Measurements from ENCODE around the gene TRAF3IP1. TPM values are rescaled to one million over a fixed set of nuclear protein-coding genes. Genes with fewer than 3 reads are reported as not detected.

The TRAF3IP1 gene
- total RNA-seq, 4 donors from 2014 or later, result 19.6 to 28.4 (median 21.7) TPM

DNA sequence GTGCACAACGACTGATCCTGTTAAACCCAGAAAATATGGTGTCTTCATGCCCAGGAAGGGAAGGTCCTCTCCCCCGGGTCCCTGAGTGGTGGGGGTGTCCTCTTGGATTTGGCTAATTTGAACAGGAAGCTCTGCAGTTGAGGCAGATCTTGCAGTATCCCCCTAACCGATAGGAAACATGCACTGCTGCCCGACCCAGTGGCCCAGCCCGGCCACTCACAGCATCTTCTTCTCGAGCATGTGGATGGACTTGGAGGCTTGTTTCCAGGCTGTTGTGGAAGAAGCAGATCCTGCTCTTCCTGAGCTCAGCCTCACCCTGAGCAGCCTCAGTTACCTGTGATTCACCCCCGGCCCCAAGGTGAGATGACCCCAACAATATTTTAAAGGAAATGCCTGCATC lies 60.0 kb downstream of the TRAF3IP1 start:
- Histone ChIP-seq H3K4me3 (no peak overlapping the region), H3K27me3 (no peaks in the 10 kb centered on the region), H3K36me3 (peaks cover 0 to 26% of the 10 kb centered on the region in 2 donors), H3K4me1 (peaks cover 0 to 22% (median 0%) of the 10 kb centered on the region in 3 donors), H3K9me3 (no peaks in the 10 kb centered on the region), H3K27ac (no peak overlapping the region)
- no peak for ATAC-seq
- WGBS, 2 donors (ENCODE audit: low coverage in 1 of 2), result 91% methylated on average over 4 of the region's 7 CpGs; no CpG with 5 or more reads in 1 of the 2 donors
- TF ChIP-seq EP300 (IDR thresholded peaks at IDR 0.05) (no peak), CTCF (IDR thresholded peaks at IDR 0.05) (no peak), POLR2A (IDR thresholded peaks at IDR 0.05) (no peak), POLR2AphosphoS5 (IDR thresholded peaks at IDR 0.05) (no peak)

- TF ChIP-seq CTCF (IDR thresholded peaks at IDR 0.05) (no peak), POLR2AphosphoS5 (IDR thresholded peaks at IDR 0.05) (no peak), EP300 (IDR thresholded peaks at IDR 0.05) (no peak), POLR2A (IDR thresholded peaks at IDR 0.05) (no peak)
- H3K27me3 ChIP-seq, result no peaks in the 10 kb centered on the region
- no peaks in the 10 kb centered on the region for H3K9me3 ChIP-seq
- no peak for ATAC-seq
- H3K4me3 ChIP-seq, result no peak overlapping the region
- H3K27ac ChIP-seq, result no peak overlapping the region
- H3K36me3 ChIP-seq, result peaks cover 0 to 26% of the 10 kb centered on the region in 2 donors
- H3K4me1 ChIP-seq, result peaks cover 0 to 22% (median 0%) of the 10 kb centered on the region in 3 donors
- 60 to 67% methylated on average over 1 of the region's 1 CpG for whole genome bisulfite sequencing, 2 donors (ENCODE audit: low coverage in 1 of 2)
Observed at GRCh38 chr2:238380785-238381184, 60.5 kb downstream of the TRAF3IP1 start.

DNA sequence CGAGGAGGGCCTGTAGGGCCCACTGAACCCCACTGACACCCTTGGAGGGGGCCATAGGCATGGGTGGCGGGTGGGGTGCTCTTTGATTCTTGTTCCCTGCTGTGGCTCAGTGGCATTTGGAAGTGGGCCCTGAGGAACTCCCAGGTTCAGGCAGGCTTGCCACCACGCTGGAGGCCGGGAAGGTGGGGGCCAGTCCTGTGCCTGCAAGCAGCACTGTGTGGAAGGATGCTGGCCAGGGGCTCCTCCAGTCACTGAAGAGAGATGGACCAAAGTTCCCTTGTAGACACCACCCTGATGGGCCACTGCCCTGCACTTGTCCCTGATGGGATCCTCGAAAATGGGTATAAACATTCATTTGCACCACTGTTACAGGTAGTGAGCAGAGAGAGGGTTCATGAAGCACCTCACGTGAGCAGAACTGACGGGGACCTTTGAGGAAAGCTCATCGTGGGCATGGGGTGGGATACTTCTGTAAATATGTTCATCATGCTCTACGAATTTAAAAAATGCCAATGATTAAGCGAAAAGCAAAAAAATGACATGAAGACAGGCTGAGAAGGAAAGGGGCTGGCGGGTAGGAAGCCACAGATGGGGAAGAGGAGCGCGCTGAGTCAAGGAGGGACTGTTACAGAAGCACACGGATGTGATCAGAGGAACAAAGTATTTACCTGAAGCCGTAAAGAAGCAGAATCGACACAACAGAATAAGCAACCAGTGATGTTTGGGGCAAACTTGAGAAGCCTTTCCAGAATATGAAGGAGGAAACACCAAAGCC lies 61.2 kb downstream of the TRAF3IP1 start:
- ATAC-seq, result no peak

DNA sequence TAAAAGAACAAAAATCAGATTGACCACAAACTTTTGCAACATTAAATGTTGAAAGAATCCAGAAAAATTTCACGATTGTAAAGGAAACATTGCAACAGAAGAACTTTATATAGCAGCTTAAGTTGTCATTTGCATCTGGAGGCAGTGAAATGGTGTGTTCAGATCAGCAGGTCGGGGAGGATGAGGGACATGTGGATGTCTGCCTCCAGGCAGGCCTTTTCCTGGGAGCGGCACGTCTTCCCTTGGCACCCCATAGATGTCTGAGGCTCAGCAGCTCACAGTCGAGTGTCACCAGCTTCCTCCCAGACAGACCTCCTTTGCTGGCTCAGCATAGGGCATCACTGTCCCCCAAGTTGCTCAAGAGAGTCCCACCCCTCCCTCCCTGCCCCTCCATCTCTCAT lies 62.1 kb downstream of the TRAF3IP1 start:
- H3K27me3 ChIP-seq, result no peaks in the 10 kb centered on the region
- no peak for TF ChIP-seq POLR2AphosphoS5 (IDR thresholded peaks at IDR 0.05)
- no peak for TF ChIP-seq POLR2A (IDR thresholded peaks at IDR 0.05)
- no peak for TF ChIP-seq EP300 (IDR thresholded peaks at IDR 0.05)
- no peak for TF ChIP-seq CTCF (IDR thresholded peaks at IDR 0.05)
- H3K27ac ChIP-seq, result no peak overlapping the region
- no peaks in the 10 kb centered on the region for H3K9me3 ChIP-seq
- H3K36me3 ChIP-seq, result peaks cover 0 to 26% of the 10 kb centered on the region in 2 donors
- 79 to 89% methylated on average over 4 to 5 of the region's 5 CpGs for WGBS, 2 donors (ENCODE audit: low coverage in 1 of 2)
- H3K4me1 ChIP-seq, result peaks cover 0 to 22% (median 0%) of the 10 kb centered on the region in 3 donors
- peak; percentile 25 for ATAC-seq
- H3K4me3 ChIP-seq, result no peak overlapping the region

More for the DNA sequence above, 61.2 kb downstream of the TRAF3IP1 start:
- Histone ChIP-seq H3K9me3 (no peaks in the 10 kb centered on the region), H3K27me3 (no peaks in the 10 kb centered on the region), H3K36me3 (peaks cover 0 to 26% of the 10 kb centered on the region in 2 donors), H3K4me1 (peaks cover 0 to 22% (median 0%) of the 10 kb centered on the region in 3 donors), H3K4me3 (no peak overlapping the region), H3K27ac (no peak overlapping the region)
- TF ChIP-seq POLR2AphosphoS5 (IDR thresholded peaks at IDR 0.05) (no peak), POLR2A (IDR thresholded peaks at IDR 0.05) (no peak), EP300 (IDR thresholded peaks at IDR 0.05) (no peak), CTCF (IDR thresholded peaks at IDR 0.05) (no peak)
- WGBS, 2 donors (ENCODE audit: low coverage in 1 of 2), result 88 to 98% methylated on average over 11 of the region's 16 CpGs

GRCh38 chr2:238383135-238383534 lies 62.8 kb downstream of the TRAF3IP1 start:
- Histone ChIP-seq H3K4me1 (peaks cover 0 to 20% (median 0%) of the 10 kb centered on the region in 3 donors), H3K4me3 (no peak overlapping the region), H3K27me3 (no peaks in the 10 kb centered on the region), H3K9me3 (no peaks in the 10 kb centered on the region), H3K36me3 (peaks cover 0 to 26% of the 10 kb centered on the region in 2 donors), H3K27ac (no peak overlapping the region)
- ATAC-seq, result no peak
- TF ChIP-seq POLR2AphosphoS5 (IDR thresholded peaks at IDR 0.05), result no peak
- no peak for TF ChIP-seq POLR2A (IDR thresholded peaks at IDR 0.05)
- no peak for TF ChIP-seq EP300 (IDR thresholded peaks at IDR 0.05)
- TF ChIP-seq CTCF (IDR thresholded peaks at IDR 0.05), result no peak
- 86 to 100% methylated on average over 1 to 2 of the region's 5 CpGs for WGBS, 2 donors (ENCODE audit: low coverage in 1 of 2)
